Large intestine (tissue), 3 donors: ENCODE data around the gene GRIP1. TPM values are rescaled to one million over a fixed set of nuclear protein-coding genes. Genes with fewer than 3 reads are reported as not detected.

Source experiments
- DNase-seq, 2 donors: peaks; one replicate each; pipeline versions ENCODE4 v3.0.0 to v3.0.0-alpha.2; 2013
- H3K27ac ChIP-seq: one replicate; pipeline ENCODE4 v1.5.1; 2013; ENCODE audit warnings: low read length
- H3K27me3 ChIP-seq: 2 replicates; pipeline ENCODE4 v1.6.1; 2013; ENCODE audit warnings: low read length; ENCODE audit not compliant: control insufficient read depth, insufficient read depth
- H3K36me3 ChIP-seq: 2 replicates; pipeline ENCODE4 v1.6.1; 2013; ENCODE audit warnings: low read length; ENCODE audit not compliant: control insufficient read depth, insufficient read depth
- H3K4me1 ChIP-seq: one replicate; pipeline ENCODE4 v1.6.1; 2013; ENCODE audit warnings: low read length; ENCODE audit not compliant: control insufficient read depth, insufficient read depth
- H3K4me3 ChIP-seq: one replicate; pipeline ENCODE4 v1.5.1; 2013; ENCODE audit warnings: low read length
- H3K9me3 ChIP-seq: one replicate; pipeline ENCODE4 v1.6.1; 2013; ENCODE audit warnings: mild to moderate bottlenecking, low read depth, low read length, moderate library complexity; ENCODE audit not compliant: control insufficient read depth
- WGBS: methylation state at CpG from one replicate; pipeline ENCODE4 v1.1.5; 2013; ENCODE audit warnings: low lambda C conversion rate; ENCODE audit not compliant: insufficient coverage; 5-methylcytosine and 5-hydroxymethylcytosine counted together
- polyA plus RNA-seq: library from polyadenylated mRNA; unstranded; fragments of 120-200 nt; gene quantifications from one replicate; pipeline ENCODE4 v1.2.1, GENCODE V29; 2013

Gene GRIP1
- polyA plus RNA-seq, 1 donor: 6.7 TPM

DNA sequence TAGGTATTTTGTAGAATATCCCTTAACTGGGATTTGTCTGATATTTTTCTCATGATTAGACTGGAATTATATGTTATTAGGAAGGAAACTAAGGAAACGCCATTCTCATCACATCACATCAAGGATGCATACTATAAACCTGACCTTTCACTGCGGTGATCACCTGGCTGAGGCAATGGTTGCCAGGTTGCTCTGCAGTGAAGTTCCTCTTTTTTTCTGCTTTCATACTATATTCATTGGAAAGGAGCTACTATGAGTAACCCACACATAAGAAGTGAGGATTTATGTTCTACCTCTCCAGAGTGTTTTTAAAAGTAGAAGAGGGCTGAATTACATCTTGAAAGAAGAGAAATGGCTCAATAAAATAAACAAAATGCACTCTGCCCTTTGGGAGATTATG lies 31.0 kb upstream of the GRIP1 start:
- Histone ChIP-seq H3K27me3 (no peaks in the 10 kb centered on the region), H3K4me3 (no peak overlapping the region), H3K4me1 (no peaks in the 10 kb centered on the region), H3K27ac (no peak overlapping the region), H3K36me3 (no peaks in the 10 kb centered on the region), H3K9me3 (no peaks in the 10 kb centered on the region)
- WGBS: no CpG with 5 or more reads among the region's 2 CpGs
- DNase-seq: no peak

GRCh38 chr12:66709457-66709773 lies 30.5 kb upstream of the GRIP1 start:
- WGBS: 100% methylated on average over 1 of the region's 1 CpG
- no peaks in the 10 kb centered on the region for H3K27me3 ChIP-seq
- no peaks in the 10 kb centered on the region for H3K4me1 ChIP-seq
- no peak overlapping the region for H3K27ac ChIP-seq
- H3K4me3 ChIP-seq: no peak overlapping the region
- H3K36me3 ChIP-seq: no peaks in the 10 kb centered on the region
- H3K9me3 ChIP-seq: no peaks in the 10 kb centered on the region
- no peak for DNase-seq

- no peak overlapping the region for H3K4me3 ChIP-seq
- no peaks in the 10 kb centered on the region for H3K9me3 ChIP-seq
- 17% methylated on average over 1 of the region's 3 CpGs for WGBS
- H3K27me3 ChIP-seq: no peaks in the 10 kb centered on the region
- no peaks in the 10 kb centered on the region for H3K36me3 ChIP-seq
- no peak for DNase-seq
- no peaks in the 10 kb centered on the region for H3K4me1 ChIP-seq
- no peak overlapping the region for H3K27ac ChIP-seq
Observed at GRCh38 chr12:66708704-66709456, 30.0 kb upstream of the GRIP1 start.

- Histone ChIP-seq H3K36me3 (no peaks in the 10 kb centered on the region), H3K27ac (no peak overlapping the region), H3K4me1 (no peaks in the 10 kb centered on the region), H3K4me3 (no peak overlapping the region), H3K27me3 (no peaks in the 10 kb centered on the region), H3K9me3 (no peaks in the 10 kb centered on the region)
- DNase-seq: no peak
- WGBS: 86% methylated on average over 1 of the region's 4 CpGs
Observed at GRCh38 chr12:66707002-66707697, 28.3 kb upstream of the GRIP1 start.

- no peaks in the 10 kb centered on the region for H3K9me3 ChIP-seq
- no peaks in the 10 kb centered on the region for H3K36me3 ChIP-seq
- no peak overlapping the region for H3K27ac ChIP-seq
- DNase-seq: no peak
- H3K27me3 ChIP-seq: no peaks in the 10 kb centered on the region
- no peaks in the 10 kb centered on the region for H3K4me1 ChIP-seq
- H3K4me3 ChIP-seq: no peak overlapping the region
- WGBS: 50% methylated on average over 1 of the region's 4 CpGs
Observed at GRCh38 chr12:66699738-66700482, 21.0 kb upstream of the GRIP1 start.

GRCh38 chr12:66698558-66698957 lies 19.7 kb upstream of the GRIP1 start:
- H3K36me3 ChIP-seq: no peaks in the 10 kb centered on the region
- H3K27ac ChIP-seq: no peak overlapping the region
- H3K4me1 ChIP-seq: no peaks in the 10 kb centered on the region
- WGBS: 71% methylated on average over 2 of the region's 4 CpGs
- DNase-seq: no peak
- H3K4me3 ChIP-seq: no peak overlapping the region
- H3K27me3 ChIP-seq: no peaks in the 10 kb centered on the region
- H3K9me3 ChIP-seq: no peaks in the 10 kb centered on the region

DNA sequence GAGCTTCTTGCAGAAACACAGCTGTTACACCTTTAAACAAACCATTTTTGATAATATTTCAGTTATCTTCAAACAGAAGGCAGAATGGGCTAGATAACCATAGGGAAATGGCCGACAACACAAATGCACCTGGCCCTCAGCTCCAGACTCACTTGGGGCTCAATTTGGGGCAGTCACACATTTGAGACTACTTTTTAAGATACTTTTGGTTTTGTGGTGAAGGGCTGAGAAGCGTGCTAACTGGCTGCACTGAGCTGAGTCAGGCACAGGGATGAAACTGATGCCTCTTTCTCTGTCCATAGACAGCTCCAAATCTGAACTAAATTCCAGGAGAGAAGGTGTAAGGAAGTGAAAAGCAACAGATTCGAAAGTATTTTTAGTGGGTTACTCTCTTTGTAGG lies 18.5 kb upstream of the GRIP1 start:
- no peaks in the 10 kb centered on the region for H3K4me1 ChIP-seq
- H3K27ac ChIP-seq: no peak overlapping the region
- no peaks in the 10 kb centered on the region for H3K36me3 ChIP-seq
- no peak overlapping the region for H3K4me3 ChIP-seq
- no peak for DNase-seq
- H3K27me3 ChIP-seq: no peaks in the 10 kb centered on the region
- 88% methylated on average over 1 of the region's 3 CpGs for WGBS
- no peaks in the 10 kb centered on the region for H3K9me3 ChIP-seq

- Histone ChIP-seq H3K9me3 (no peaks in the 10 kb centered on the region), H3K27ac (no peak overlapping the region), H3K27me3 (no peaks in the 10 kb centered on the region), H3K4me3 (no peak overlapping the region), H3K4me1 (no peaks in the 10 kb centered on the region), H3K36me3 (no peaks in the 10 kb centered on the region)
- DNase-seq: no peak
- 83% methylated on average over 2 of the region's 5 CpGs for WGBS
Observed at GRCh38 chr12:66694666-66695613, 16.1 kb upstream of the GRIP1 start.

- H3K27me3 ChIP-seq: no peaks in the 10 kb centered on the region
- peak; percentile 14 to 37 for DNase-seq
- H3K36me3 ChIP-seq: no peaks in the 10 kb centered on the region
- no peaks in the 10 kb centered on the region for H3K4me1 ChIP-seq
- no peaks in the 10 kb centered on the region for H3K9me3 ChIP-seq
- H3K27ac ChIP-seq: no peak overlapping the region
- WGBS: no CpG with 5 or more reads among the region's 1 CpG
- H3K4me3 ChIP-seq: no peak overlapping the region
Observed at GRCh38 chr12:66693901-66694513, 15.1 kb upstream of the GRIP1 start.
